Measurements from ENCODE around the gene B3GALNT2. TPM values are rescaled to one million over a fixed set of nuclear protein-coding genes. Genes with fewer than 3 reads are reported as not detected.

The B3GALNT2 gene
- total and polyA plus RNA-seq, 2 of the 4 experiments (the other 2 are of a cell fraction), result 11.0 to 32.8 TPM

- ATAC-seq (ENCODE audit: low read depth), result no peak
- Histone ChIP-seq H4K8ac (ENCODE audit: low read depth in 2 of 2, low read length in 2 of 2) (no peak overlapping the region), H4K5ac (ENCODE audit: low read depth, low read length) (no peak overlapping the region; the same call in 1 of the 2 replicates), H3K56ac (ENCODE audit: extremely low read depth, insufficient read depth, low read length) (no peak overlapping the region), H4K20me1 (ENCODE audit: insufficient read depth, low read length) (no peaks in the 10 kb centered on the region), H3K36me3 (ENCODE audit: control insufficient read depth, insufficient read depth, low read length) (peaks cover 8% of the 10 kb centered on the region; the same call in 1 of the 2 replicates), H2AK9ac (replicated peaks; ENCODE audit: low read depth, low read length, poor library complexity) (no peak overlapping the region), H2BK120ac (ENCODE audit: low read depth, low read length) (no peak overlapping the region), H3K9me3 (ENCODE audit: control insufficient read depth, insufficient read depth, low read length) (no peaks in the 10 kb centered on the region), H3K79me1 (ENCODE audit: low read depth in 1 of 2, low read length in 2 of 2) (no peaks in the 10 kb centered on the region; a peak in 2 of 4 replicates), H3K4me1 (ENCODE audit: control insufficient read depth, insufficient read depth, low read length) (peaks cover 2% of the 10 kb centered on the region; the same call in 1 of the 2 replicates), H3K27ac (ENCODE audit: insufficient read depth, low read length) (no peak overlapping the region), H3K9ac (ENCODE audit: low read depth, low read length) (no peak overlapping the region), H3K4me3 (ENCODE audit: insufficient read depth, low read depth, low read length) (no peak overlapping the region), H3K23ac (ENCODE audit: low read depth, low read length) (no peak overlapping the region), H3K27me3 (ENCODE audit: control insufficient read depth, insufficient read depth, low read length) (no peaks in the 10 kb centered on the region), H2AK5ac (ENCODE audit: low read depth, low read length) (no peak overlapping the region), H2AFZ (replicated peaks; ENCODE audit: low read length, poor library complexity) (no peak overlapping the region), H3K9me1 (ENCODE audit: insufficient read depth, low read length) (no peaks in the 10 kb centered on the region), H3K4ac (ENCODE audit: low read depth, low read length) (no peak overlapping the region), H2BK20ac (ENCODE audit: low read depth, low read length) (no peak overlapping the region), H3K4me2 (ENCODE audit: low read depth, low read length) (peak overlapping the region; percentile 67; the same call in 1 of the 2 replicates), H2BK5ac (ENCODE audit: low read depth, low read length, poor library complexity, severe bottlenecking) (no peak overlapping the region), H3K18ac (ENCODE audit: low read depth, low read length) (no peak overlapping the region), H4K91ac (ENCODE audit: insufficient read depth, low read depth, low read length) (no peak overlapping the region), H3K14ac (replicated peaks; ENCODE audit: low read depth, low read length) (no peak overlapping the region), H2BK15ac (ENCODE audit: low read depth, low read length) (no peak overlapping the region)
- no peak for TF ChIP-seq SMC3 (IDR thresholded peaks at IDR 0.05; ENCODE audit: low read depth, low read length)
- 0 out of 2 replicates have a peak, but pooled peaks have one; percentile 11 for TF ChIP-seq CTCF (conservative IDR thresholded peaks at IDR 0.05; ENCODE audit: low read depth, low read length)
- peak; percentile 64 for DNase-seq
- dilution Hi-C loops (cut with HindIII; ENCODE audit: low sequenced_read_pairs, unreplicated experiment), result no loop called here
- WGBS, 2 experiments (ENCODE audit: extremely low coverage in 2 of 2, insufficient read length in 1 of 2), result no CpG with 5 or more reads among the region's 4 CpGs
- in situ Hi-C loops (cut with MboI; ENCODE audit: low sequenced_read_pairs), result no loop called here
- POLR2A ChIA-PET (ENCODE audit: unreplicated experiment), result no interaction called here
- intact Hi-C loops (cut with micrococcal nuclease), result no loop called here
- CTCF ChIA-PET, result interaction anchor here (0.6 to 0.7 kb wide), 2 partner anchors 36 to 43 kb away, joined by 3 to 6 read pairs; no protein-coding TSS in a partner anchor
- BruUV-seq (replicated peaks), result no TSS peak
These were observed 35.3 kb downstream of the B3GALNT2 start for GRCh38 chr1:235468970-235469369.

Measured in IMR-90 (cell line).